Measurements from ENCODE around the gene SSRP1.

GRCh38 chr11:57283231-57283990 lies 52.3 kb downstream of the SSRP1 start:
- TF ChIP-seq, protein P1, sequence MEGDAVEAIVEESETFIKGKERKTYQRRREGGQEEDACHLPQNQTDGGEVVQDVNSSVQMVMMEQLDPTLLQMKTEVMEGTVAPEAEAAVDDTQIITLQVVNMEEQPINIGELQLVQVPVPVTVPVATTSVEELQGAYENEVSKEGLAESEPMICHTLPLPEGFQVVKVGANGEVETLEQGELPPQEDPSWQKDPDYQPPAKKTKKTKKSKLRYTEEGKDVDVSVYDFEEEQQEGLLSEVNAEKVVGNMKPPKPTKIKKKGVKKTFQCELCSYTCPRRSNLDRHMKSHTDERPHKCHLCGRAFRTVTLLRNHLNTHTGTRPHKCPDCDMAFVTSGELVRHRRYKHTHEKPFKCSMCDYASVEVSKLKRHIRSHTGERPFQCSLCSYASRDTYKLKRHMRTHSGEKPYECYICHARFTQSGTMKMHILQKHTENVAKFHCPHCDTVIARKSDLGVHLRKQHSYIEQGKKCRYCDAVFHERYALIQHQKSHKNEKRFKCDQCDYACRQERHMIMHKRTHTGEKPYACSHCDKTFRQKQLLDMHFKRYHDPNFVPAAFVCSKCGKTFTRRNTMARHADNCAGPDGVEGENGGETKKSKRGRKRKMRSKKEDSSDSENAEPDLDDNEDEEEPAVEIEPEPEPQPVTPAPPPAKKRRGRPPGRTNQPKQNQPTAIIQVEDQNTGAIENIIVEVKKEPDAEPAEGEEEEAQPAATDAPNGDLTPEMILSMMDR (conservative IDR thresholded peaks at IDR 0.05): no peak
- no peak for TF ChIP-seq EZH2 (IDR thresholded peaks at IDR 0.05; ENCODE audit: low read depth)
